Prostate gland (tissue), 2 donors: ENCODE data around the gene PSPH. TPM values are rescaled to one million over a fixed set of nuclear protein-coding genes. Genes with fewer than 3 reads are reported as not detected.
A peak's percentile ranks its signal among the peaks of the same experiment; 100 is the strongest.
"Not testable (repeated sequence)": the region's sequence is repeated elsewhere in the genome, so short reads cannot be mapped to it uniquely, and the experiment has no call there.

ENCODE experiments used
- DNase-seq: peaks from one replicate; pipeline ENCODE4 v3.0.0-alpha.2; 2019; ENCODE audit warnings: low spot score
- H3K27ac ChIP-seq, 2 donors: fragments of 200-600 bp; sonication (generic); 2 replicates each; pipeline ENCODE4 v1.5.1; 2017 to 2019
- H3K27me3 ChIP-seq: fragments of 200-600 bp; sonication (generic); replicated peaks from 2 replicates; pipeline ENCODE4 v1.5.1; 2019; ENCODE audit not compliant: insufficient read depth
- H3K36me3 ChIP-seq, 2 donors: fragments of 200-600 bp; sonication (generic); 1 replicate in 1 of 2; 2 replicates in 1 of 2; pipeline versions ENCODE4 v1.5.1 to v1.8.1; 2017 to 2019
- H3K4me1 ChIP-seq: fragments of 200-600 bp; sonication (generic); replicated peaks from 2 replicates; pipeline ENCODE4 v1.5.1; 2019
- H3K4me3 ChIP-seq, 2 donors: fragments of 200-600 bp; sonication (generic); 2 replicates each; pipeline ENCODE4 v1.5.1; 2017 to 2019
- H3K9me3 ChIP-seq: fragments of 200-600 bp; sonication (generic); 2 replicates; pipeline ENCODE4 v1.5.1; 2017
- CTCF ChIP-seq, 4 experiments: fragments of 200-600 bp in 2 of 4; fragments of 450-650 bp in 2 of 4; sonication (generic) in 2 of 4; IDR thresholded peaks; 1 replicate in 3 of 4; 2 replicates in 1 of 4; pipeline ENCODE4 v1.5.1; 2016 to 2019; ENCODE audit warnings: antibody characterized with exemption in 4 of 4, mild to moderate bottlenecking in 2 of 4, moderate library complexity in 2 of 4
- POLR2A ChIP-seq: fragments of 450-650 bp; IDR thresholded peaks from one replicate; pipeline ENCODE4 v1.6.1; 2016; ENCODE audit warnings: antibody characterized with exemption, mild to moderate bottlenecking
- POLR2AphosphoS5 ChIP-seq: sonication (generic); formaldehyde crosslinking; IDR thresholded peaks from one replicate; pipeline ENCODE4 v1.6.1; 2017; ENCODE audit warnings: antibody characterized with exemption
- WGBS: methylation state at CpG from one replicate; pipeline ENCODE4 v1.1.5; 2018; 5-methylcytosine and 5-hydroxymethylcytosine counted together
- intact Hi-C: fragments of 100-400 bp; cut with DNase I; formaldehyde crosslinking; loops from one replicate; pipeline ENCODE4 v1.14.2; 2022
- total RNA-seq, 2 donors: library from RNA; depleted of rRNA; stranded (reverse); fragments of >200 nt; gene quantifications; one replicate each; pipeline ENCODE4 v1.1.0, GENCODE V29; 2016

Gene PSPH
- total RNA-seq, 2 donors from 2014 or later: 25.8 to 47.1 TPM

GRCh38 chr7:56033671-56034432 lies 17.4 kb downstream of the PSPH start:
- no peaks in the 10 kb centered on the region for H3K36me3 ChIP-seq
- H3K27me3 ChIP-seq: no peaks in the 10 kb centered on the region
- peak; percentile 50 for DNase-seq
- H3K4me3 ChIP-seq: peak overlapping the region; percentile 37 to 51
- WGBS: under 1% methylated on average over 26 of the region's 27 CpGs
- no peaks in the 10 kb centered on the region for H3K9me3 ChIP-seq
- TF ChIP-seq POLR2AphosphoS5 (no peak), POLR2A (no peak), CTCF (IDR thresholded peaks at IDR 0.05) (peak in 1 of 4 experiments; percentile 26)
- intact Hi-C loops: no loop called here
- no peaks in the 10 kb centered on the region for H3K4me1 ChIP-seq
- peak overlapping the region; percentile 45 to 61 for H3K27ac ChIP-seq

GRCh38 chr7:56032578-56032977 lies 18.7 kb downstream of the PSPH start:
- intact Hi-C loops, H3K4me3 ChIP-seq, H3K36me3 ChIP-seq, H3K9me3 ChIP-seq, H3K27me3 ChIP-seq, DNase-seq, H3K4me1 ChIP-seq, H3K27ac ChIP-seq: not testable (repeated sequence)
- WGBS: 96% methylated on average over 7 of the region's 7 CpGs

GRCh38 chr7:56031556-56031955 lies 19.7 kb downstream of the PSPH start:
- H3K36me3 ChIP-seq, H3K27ac ChIP-seq, intact Hi-C loops, H3K4me1 ChIP-seq, H3K27me3 ChIP-seq, H3K9me3 ChIP-seq, DNase-seq, H3K4me3 ChIP-seq: not testable (repeated sequence)
- WGBS: 78% methylated on average over 8 of the region's 8 CpGs

- TF ChIP-seq POLR2A (no peak), POLR2AphosphoS5 (no peak), CTCF (IDR thresholded peaks at IDR 0.05) (no peak)
- WGBS: 93% methylated on average over 8 of the region's 8 CpGs
- intact Hi-C loops: no loop called here
- no peak for DNase-seq
- Histone ChIP-seq H3K4me3 (no peak overlapping the region), H3K36me3 (no peaks in the 10 kb centered on the region), H3K27ac (no peak overlapping the region), H3K9me3 (no peaks in the 10 kb centered on the region), H3K27me3 (no peaks in the 10 kb centered on the region), H3K4me1 (no peaks in the 10 kb centered on the region)
These were observed 20.9 kb downstream of the PSPH start for GRCh38 chr7:56030340-56030739.

- Histone ChIP-seq H3K27ac (no peak overlapping the region), H3K27me3 (no peaks in the 10 kb centered on the region), H3K4me3 (no peak overlapping the region), H3K9me3 (no peaks in the 10 kb centered on the region), H3K4me1 (no peaks in the 10 kb centered on the region), H3K36me3 (no peaks in the 10 kb centered on the region)
- DNase-seq: no peak
- intact Hi-C loops: no loop called here
- 88% methylated on average over 9 of the region's 9 CpGs for WGBS
- TF ChIP-seq POLR2AphosphoS5: no peak
- TF ChIP-seq POLR2A: no peak
- no peak for TF ChIP-seq CTCF (IDR thresholded peaks at IDR 0.05)
These were observed 22.2 kb downstream of the PSPH start for GRCh38 chr7:56028942-56029630.

- Histone ChIP-seq H3K27ac (no peak overlapping the region), H3K9me3 (no peaks in the 10 kb centered on the region), H3K4me3 (no peak overlapping the region), H3K27me3 (no peaks in the 10 kb centered on the region), H3K4me1 (no peaks in the 10 kb centered on the region), H3K36me3 (no peaks in the 10 kb centered on the region)
- no peak for TF ChIP-seq POLR2AphosphoS5
- TF ChIP-seq POLR2A: no peak
- TF ChIP-seq CTCF (IDR thresholded peaks at IDR 0.05): no peak
- no peak for DNase-seq
- intact Hi-C loops: no loop called here
- 100% methylated on average over 2 of the region's 2 CpGs for WGBS
These were observed 24.7 kb downstream of the PSPH start for GRCh38 chr7:56026538-56026937.
